ENCODE measurements around the gene ZSCAN10. TPM values are rescaled to one million over a fixed set of nuclear protein-coding genes. Genes with fewer than 3 reads are reported as not detected.

Gene ZSCAN10
- total and polyA plus RNA-seq, 2 of the 13 experiments (the other 11 are each of a cell fraction or from before 2014, with no cell fraction given): not detected

DNA sequence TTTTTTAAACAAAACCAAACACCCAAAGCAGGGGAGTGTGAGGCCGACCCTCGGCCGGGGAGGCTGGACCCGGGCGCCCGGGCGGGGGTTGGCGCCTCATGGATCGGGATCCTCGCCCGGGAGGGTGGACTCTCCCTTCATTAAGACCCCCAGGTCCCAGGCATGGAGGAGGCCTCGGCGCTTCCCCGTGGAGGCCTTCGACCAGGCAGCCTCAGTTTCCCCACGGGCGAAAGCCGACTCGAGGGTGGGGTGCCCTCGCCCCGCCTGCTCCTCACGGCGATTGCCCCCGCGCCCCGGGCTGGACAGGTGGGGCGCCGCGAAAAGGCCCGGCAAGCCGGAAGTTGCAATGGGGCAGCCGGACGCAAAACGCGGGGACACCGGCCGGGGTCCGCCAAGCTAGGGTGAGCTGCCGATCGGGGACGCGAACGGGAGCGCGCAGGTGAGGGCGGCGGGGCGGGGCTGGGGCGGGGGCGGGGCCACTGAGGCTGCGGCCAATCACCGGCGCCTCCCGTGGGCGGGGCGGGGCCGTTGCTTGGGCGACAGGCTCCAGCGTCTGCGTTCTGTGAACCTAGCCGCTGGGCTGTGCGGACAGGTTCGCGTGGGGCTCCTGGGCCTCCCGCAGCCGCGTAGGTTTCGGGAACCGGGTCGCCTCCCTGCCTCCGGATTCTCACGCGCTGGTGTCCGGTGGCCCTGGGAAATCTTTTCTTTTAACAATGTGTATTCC lies 7.3 kb upstream of the ZSCAN10 start (continued):
- TF ChIP-seq, protein P1, sequence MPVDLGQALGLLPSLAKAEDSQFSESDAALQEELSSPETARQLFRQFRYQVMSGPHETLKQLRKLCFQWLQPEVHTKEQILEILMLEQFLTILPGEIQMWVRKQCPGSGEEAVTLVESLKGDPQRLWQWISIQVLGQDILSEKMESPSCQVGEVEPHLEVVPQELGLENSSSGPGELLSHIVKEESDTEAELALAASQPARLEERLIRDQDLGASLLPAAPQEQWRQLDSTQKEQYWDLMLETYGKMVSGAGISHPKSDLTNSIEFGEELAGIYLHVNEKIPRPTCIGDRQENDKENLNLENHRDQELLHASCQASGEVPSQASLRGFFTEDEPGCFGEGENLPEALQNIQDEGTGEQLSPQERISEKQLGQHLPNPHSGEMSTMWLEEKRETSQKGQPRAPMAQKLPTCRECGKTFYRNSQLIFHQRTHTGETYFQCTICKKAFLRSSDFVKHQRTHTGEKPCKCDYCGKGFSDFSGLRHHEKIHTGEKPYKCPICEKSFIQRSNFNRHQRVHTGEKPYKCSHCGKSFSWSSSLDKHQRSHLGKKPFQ (CRISPR knock-in tag; IDR thresholded peaks at IDR 0.05; ENCODE audit: insufficient replicate concordance): no peak
- TF ChIP-seq RBM39 (IDR thresholded peaks at IDR 0.05; ENCODE audit: low read depth, low read length, poor library complexity, severe bottlenecking) (peak; percentile 46), SP1 (IDR thresholded peaks at IDR 0.05) (no peak), SP1 (CRISPR knock-in tag; IDR thresholded peaks at IDR 0.05) (peak; percentile 58; the same call in 1 of the 2 replicates), KAT8 (CRISPR knock-in tag; IDR thresholded peaks at IDR 0.05) (peak; percentile 95), ZNF558 (CRISPR knock-in tag; IDR thresholded peaks at IDR 0.05; ENCODE audit: borderline replicate concordance) (0 out of 2 replicates have a peak, but pooled peaks have one; percentile 59), ZNF484 (CRISPR knock-in tag; IDR thresholded peaks at IDR 0.05; ENCODE audit: borderline replicate concordance, low read depth) (no peak), MED1 (CRISPR knock-in tag; IDR thresholded peaks at IDR 0.05) (peak; percentile 72), ZNF660 (CRISPR knock-in tag; IDR thresholded peaks at IDR 0.05; ENCODE audit: borderline replicate concordance, low read depth) (no peak), EED (CRISPR knock-in tag; IDR thresholded peaks at IDR 0.05) (no peak), ZNF124 (CRISPR knock-in tag; IDR thresholded peaks at IDR 0.05) (no peak)
- TF ChIP-seq, protein P2, sequence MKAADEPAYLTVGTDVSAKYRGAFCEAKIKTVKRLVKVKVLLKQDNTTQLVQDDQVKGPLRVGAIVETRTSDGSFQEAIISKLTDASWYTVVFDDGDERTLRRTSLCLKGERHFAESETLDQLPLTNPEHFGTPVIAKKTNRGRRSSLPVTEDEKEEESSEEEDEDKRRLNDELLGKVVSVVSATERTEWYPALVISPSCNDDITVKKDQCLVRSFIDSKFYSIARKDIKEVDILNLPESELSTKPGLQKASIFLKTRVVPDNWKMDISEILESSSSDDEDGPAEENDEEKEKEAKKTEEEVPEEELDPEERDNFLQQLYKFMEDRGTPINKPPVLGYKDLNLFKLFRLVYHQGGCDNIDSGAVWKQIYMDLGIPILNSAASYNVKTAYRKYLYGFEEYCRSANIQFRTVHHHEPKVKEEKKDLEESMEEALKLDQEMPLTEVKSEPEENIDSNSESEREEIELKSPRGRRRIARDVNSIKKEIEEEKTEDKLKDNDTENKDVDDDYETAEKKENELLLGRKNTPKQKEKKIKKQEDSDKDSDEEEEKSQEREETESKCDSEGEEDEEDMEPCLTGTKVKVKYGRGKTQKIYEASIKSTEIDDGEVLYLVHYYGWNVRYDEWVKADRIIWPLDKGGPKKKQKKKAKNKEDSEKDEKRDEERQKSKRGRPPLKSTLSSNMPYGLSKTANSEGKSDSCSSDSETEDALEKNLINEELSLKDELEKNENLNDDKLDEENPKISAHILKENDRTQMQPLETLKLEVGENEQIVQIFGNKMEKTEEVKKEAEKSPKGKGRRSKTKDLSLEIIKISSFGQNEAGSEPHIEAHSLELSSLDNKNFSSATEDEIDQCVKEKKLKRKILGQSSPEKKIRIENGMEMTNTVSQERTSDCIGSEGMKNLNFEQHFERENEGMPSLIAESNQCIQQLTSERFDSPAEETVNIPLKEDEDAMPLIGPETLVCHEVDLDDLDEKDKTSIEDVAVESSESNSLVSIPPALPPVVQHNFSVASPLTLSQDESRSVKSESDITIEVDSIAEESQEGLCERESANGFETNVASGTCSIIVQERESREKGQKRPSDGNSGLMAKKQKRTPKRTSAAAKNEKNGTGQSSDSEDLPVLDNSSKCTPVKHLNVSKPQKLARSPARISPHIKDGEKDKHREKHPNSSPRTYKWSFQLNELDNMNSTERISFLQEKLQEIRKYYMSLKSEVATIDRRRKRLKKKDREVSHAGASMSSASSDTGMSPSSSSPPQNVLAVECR (CRISPR knock-in tag; IDR thresholded peaks at IDR 0.05; ENCODE audit: borderline replicate concordance): peak; percentile 88
- TF ChIP-seq, protein P3, sequence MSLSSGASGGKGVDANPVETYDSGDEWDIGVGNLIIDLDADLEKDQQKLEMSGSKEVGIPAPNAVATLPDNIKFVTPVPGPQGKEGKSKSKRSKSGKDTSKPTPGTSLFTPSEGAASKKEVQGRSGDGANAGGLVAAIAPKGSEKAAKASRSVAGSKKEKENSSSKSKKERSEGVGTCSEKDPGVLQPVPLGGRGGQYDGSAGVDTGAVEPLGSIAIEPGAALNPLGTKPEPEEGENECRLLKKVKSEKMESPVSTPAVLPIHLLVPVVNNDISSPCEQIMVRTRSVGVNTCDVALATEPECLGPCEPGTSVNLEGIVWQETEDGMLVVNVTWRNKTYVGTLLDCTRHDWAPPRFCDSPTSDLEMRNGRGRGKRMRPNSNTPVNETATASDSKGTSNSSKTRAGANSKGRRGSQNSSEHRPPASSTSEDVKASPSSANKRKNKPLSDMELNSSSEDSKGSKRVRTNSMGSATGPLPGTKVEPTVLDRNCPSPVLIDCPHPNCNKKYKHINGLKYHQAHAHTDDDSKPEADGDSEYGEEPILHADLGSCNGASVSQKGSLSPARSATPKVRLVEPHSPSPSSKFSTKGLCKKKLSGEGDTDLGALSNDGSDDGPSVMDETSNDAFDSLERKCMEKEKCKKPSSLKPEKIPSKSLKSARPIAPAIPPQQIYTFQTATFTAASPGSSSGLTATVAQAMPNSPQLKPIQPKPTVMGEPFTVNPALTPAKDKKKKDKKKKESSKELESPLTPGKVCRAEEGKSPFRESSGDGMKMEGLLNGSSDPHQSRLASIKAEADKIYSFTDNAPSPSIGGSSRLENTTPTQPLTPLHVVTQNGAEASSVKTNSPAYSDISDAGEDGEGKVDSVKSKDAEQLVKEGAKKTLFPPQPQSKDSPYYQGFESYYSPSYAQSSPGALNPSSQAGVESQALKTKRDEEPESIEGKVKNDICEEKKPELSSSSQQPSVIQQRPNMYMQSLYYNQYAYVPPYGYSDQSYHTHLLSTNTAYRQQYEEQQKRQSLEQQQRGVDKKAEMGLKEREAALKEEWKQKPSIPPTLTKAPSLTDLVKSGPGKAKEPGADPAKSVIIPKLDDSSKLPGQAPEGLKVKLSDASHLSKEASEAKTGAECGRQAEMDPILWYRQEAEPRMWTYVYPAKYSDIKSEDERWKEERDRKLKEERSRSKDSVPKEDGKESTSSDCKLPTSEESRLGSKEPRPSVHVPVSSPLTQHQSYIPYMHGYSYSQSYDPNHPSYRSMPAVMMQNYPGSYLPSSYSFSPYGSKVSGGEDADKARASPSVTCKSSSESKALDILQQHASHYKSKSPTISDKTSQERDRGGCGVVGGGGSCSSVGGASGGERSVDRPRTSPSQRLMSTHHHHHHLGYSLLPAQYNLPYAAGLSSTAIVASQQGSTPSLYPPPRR (CRISPR knock-in tag; IDR thresholded peaks at IDR 0.05; ENCODE audit: borderline replicate concordance): 0 out of 2 replicates have a peak, but pooled peaks have one; percentile 10
- TF ChIP-seq, protein P4, sequence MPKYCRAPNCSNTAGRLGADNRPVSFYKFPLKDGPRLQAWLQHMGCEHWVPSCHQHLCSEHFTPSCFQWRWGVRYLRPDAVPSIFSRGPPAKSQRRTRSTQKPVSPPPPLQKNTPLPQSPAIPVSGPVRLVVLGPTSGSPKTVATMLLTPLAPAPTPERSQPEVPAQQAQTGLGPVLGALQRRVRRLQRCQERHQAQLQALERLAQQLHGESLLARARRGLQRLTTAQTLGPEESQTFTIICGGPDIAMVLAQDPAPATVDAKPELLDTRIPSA (CRISPR knock-in tag; IDR thresholded peaks at IDR 0.05; ENCODE audit: borderline replicate concordance): no peak
- TF ChIP-seq, protein P5, sequence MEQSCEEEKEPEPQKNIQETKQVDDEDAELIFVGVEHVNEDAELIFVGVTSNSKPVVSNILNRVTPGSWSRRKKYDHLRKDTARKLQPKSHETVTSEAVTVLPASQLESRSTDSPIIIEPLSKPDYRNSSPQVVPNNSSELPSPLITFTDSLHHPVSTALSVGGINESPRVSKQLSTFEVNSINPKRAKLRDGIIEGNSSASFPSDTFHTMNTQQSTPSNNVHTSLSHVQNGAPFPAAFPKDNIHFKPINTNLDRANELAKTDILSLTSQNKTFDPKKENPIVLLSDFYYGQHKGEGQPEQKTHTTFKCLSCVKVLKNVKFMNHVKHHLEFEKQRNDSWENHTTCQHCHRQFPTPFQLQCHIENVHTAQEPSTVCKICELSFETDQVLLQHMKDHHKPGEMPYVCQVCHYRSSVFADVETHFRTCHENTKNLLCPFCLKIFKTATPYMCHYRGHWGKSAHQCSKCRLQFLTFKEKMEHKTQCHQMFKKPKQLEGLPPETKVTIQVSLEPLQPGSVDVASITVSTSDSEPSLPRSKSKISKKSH (CRISPR knock-in tag; IDR thresholded peaks at IDR 0.05; ENCODE audit: borderline replicate concordance): peak; percentile 25; the same call in 1 of the 2 replicates
